GM19193 (cell line): ENCODE results near the gene ATOSA.

Experiments used
- POLR2A ChIP-seq: IDR thresholded peaks from 4 replicates; pipeline ENCODE4 v1.6.1; 2011; ENCODE audit not compliant: insufficient read depth, insufficient read length; ENCODE audit errors: extremely low read depth

Gene ATOSA

GRCh38 chr15:52673734-52674133 lies 5.5 kb downstream of the ATOSA start:
- TF ChIP-seq POLR2A = no peak

DNA sequence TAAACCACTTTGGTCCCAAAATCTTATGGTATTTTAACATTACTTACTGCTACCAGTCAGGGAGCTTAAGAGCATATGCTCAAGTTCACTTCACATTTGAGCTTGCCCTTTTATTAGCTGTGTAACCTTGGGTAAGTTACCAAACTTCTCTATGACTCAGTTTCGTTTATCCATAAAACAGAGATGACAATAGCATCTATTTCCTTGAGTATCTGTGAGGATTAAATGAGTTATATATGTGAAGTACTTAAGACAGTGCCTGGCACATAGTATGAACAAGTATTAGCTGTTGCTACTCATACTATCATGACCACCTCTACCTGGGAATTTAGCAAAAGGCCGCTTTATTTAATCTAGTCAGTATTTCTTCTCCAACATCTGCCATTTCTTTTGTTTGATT lies 5.9 kb downstream of the ATOSA start:
- no peak for TF ChIP-seq POLR2A

GRCh38 chr15:52672661-52673060 lies 6.5 kb downstream of the ATOSA start:
- TF ChIP-seq POLR2A = no peak

DNA sequence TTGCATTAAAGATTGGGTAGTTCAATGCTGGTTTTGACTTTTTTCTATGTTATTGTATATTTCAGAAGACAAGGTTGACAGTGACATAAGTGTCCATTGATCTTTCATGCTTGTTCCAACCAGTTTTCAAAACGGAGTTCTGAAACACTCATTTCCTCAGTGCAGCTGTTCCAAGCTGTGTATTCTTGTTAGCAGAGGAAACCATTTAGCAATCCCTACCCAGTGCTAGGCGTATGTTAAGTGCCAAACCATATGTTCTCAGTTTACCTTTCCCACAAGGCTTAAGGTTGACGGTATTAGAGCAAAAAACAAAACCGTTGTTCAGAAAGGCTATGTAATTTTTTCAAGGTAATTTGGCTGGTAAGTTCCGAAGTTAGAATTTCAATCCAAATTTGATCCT lies 9.1 kb downstream of the ATOSA start:
- TF ChIP-seq POLR2A = no peak

DNA sequence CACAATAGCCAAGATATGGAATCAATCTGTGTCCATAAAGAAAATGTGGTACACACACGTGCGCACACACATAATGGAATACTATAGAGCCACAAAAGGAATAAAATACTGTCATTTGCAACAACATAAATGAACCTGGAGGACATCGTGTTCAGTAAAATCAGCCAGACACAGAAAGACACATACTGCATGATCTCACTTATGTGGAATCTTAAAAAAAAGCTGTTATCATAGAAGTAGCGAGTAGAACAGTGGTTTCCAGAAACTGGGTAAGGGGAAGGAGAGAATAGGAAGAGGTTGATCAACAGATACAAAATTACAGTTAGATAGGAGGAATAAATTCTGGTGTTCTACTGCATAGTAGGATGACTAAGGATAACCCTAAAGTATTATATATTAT lies 11.1 kb downstream of the ATOSA start:
- TF ChIP-seq POLR2A = no peak

DNA sequence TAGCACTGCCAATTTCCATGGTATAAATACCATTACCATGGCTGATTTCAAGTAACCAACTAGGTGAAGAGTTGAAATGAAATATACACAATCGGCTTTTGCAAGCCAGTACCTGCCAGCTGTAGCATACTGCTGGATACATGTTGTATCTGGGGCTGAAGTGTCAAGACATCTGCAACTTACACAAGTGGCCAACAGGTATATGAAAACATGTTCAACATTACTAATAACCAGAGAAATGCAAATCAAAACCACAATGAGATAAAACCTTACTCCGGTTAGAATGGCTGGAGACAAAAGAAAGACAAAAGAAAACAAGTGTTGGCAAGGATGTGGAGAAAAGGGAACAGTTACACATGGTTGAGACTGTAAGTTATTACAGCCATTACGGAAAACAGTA lies 11.6 kb downstream of the ATOSA start:
- no peak for TF ChIP-seq POLR2A

DNA sequence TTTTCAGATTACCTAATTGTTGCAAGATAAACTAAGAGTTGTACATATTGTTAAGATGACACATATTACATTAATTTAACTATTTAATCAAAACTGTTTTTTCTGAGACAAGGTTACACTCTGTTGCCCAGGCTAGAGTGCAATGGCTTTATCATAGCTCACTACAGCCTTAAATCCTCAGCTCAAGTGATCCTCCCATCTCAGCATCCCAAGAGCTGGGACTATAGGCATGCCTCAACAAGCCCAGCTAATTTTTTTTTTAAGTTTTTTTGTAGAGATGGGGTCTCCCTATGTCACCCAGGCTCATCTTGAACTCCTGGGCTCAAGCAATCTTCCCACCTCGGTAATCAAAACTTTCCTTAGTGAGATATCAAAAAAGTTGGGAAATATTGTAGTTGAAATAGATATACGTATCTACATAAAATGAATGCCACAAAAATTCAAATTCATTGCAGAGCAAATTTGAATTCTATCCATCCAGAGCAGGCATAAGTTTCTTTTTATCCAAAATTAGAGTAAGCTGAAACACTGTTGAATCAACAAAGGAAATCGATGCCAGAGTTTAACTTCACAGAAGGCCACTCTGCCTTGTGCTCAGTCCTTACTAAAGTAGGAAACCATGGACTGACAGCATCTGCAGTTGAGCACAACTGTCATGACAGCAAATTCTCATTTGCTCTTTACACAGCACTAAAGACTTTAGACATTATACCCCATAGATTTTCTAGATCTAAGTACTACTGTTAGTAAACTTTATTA lies 15.5 kb downstream of the ATOSA start:
- no peak for TF ChIP-seq POLR2A

DNA sequence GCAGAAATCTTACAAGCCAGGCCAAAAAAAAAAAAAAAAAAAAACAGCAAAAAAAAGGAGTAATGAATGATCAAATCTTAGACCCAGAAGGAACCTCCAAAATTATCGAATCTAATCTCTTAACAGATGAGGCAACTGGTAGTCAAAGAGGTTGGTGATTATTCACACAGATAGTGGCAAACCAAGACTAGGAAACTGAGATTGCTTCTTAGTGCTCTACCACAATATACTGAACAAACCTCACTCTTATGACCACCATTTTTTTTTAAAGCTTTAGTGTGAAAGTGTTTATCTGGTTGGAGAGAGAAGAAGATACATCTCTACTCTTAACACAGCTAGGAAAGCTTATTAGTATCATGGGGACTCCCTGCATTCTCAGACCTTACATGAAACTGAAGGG lies 17.3 kb downstream of the ATOSA start:
- TF ChIP-seq POLR2A = no peak

- no peak for TF ChIP-seq POLR2A
Observed at GRCh38 chr15:52660192-52660591, 19.0 kb downstream of the ATOSA start.

- TF ChIP-seq POLR2A = no peak
Observed at GRCh38 chr15:52658955-52659354, 20.2 kb downstream of the ATOSA start.

DNA sequence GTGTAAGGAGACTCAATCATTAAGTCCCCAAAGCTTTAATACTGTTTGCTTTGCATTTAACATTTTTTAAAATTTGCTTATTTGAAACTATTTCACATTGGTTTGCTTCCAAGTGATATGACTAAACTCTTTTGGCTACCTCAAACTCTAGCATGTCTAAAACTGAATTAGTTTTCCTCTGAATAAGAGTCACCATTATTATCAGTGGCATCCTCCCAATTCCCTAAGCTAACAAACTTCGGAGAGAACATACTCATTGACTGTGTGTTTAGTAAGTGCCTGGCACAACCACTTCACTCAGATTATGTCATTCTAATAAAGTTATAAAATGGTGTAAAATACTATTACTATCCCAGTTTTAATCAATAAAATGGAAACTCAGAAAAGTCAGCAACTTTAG lies 21.9 kb downstream of the ATOSA start:
- no peak for TF ChIP-seq POLR2A

GRCh38 chr15:52656412-52656811 lies 22.8 kb downstream of the ATOSA start:
- no peak for TF ChIP-seq POLR2A

- no peak for TF ChIP-seq POLR2A
Observed at GRCh38 chr15:52653431-52653964, 25.7 kb downstream of the ATOSA start.

DNA sequence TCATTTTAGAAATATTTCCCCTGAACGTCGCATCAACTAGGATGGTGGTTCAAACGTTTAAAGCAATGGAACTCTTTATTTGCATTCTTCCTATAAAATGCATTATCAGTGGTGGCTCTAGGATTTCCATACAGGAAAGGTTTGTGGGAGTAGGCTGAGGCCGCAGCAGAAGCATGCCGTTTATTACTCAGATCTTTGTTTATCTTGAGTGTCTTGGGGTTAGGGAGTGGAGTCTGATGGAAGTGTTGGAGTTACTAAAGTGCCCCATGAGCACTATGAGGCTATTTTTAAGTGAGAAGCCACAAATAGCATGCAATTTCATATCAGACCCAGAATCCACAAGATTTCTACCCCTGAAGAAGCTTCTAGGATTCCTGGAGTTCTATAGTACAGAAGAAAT lies 26.2 kb downstream of the ATOSA start:
- TF ChIP-seq POLR2A = no peak

DNA sequence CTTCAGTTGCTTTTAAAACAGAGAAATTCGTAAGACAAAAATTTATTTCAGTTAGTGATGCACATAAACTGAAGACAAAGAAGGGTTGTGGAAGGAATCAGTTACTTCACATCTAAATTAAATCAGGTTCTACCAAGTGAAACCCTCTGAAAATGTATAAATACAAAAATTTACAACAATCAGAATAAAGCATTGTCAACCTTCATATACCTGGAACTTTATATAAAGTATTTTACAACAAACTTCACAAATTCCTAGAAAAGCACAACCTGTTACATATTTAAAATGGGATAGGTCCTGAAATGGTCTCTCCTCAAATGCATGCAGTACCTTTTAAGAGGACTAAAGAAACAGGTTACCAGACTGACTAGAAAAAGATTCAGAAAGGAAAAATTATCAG lies 26.9 kb downstream of the ATOSA start:
- TF ChIP-seq POLR2A = no peak

GRCh38 chr15:52651868-52652267 lies 27.3 kb downstream of the ATOSA start:
- no peak for TF ChIP-seq POLR2A

- TF ChIP-seq POLR2A = no peak
Observed at GRCh38 chr15:52651114-52651513, 28.1 kb downstream of the ATOSA start.
